ENCODE data around the gene PHLPP1. TPM values are rescaled to one million over a fixed set of nuclear protein-coding genes. Genes with fewer than 3 reads are reported as not detected.
A peak's percentile ranks its signal among the peaks of the same experiment; 100 is the strongest.

Gene PHLPP1
- total RNA-seq, 1 experiment from 2014 or later, result 28.0 TPM

DNA sequence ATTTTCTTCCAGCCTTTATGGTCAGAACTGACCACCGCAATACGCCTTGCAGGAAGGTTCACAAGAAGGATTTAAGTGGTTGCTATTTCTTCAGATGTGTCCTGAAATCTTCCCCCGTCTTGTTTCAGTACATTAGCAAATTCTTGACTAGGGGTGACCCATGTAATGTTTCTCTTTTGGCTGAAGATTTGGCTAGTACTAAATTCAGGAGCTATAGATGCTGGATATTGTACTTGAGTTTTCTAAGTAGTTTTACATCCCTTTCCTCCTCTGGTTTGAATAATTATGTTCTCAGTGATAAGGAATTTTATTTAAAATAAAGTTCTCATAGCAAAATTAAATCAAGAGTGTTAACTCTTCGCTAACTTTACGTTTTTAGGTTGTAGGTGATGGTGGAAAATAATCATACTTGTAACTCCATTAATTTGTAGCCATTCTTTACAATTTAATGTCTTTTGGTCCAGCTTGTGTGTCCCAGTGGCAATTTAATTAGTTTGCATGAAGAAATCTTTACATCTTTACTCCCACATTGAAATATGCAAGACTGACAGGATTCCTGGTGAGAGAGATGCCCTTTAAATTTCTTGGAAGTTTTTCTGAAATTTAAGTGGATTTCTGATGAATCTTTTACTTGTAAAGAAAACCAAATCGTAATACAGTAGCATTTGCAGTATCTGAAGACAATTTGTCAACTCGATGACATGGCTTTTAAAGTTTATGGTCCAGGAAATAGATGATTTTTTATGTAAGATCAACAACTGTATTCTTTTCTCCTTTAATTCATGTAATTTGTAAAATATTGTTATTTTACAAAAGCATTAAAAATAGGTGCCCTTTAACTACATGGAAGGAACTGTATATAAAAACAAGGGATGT is 2.8 kb downstream of the PHLPP1 start:
- no peak for DNase-seq
- peak overlapping the region; percentile 80 for H3K4me3 Mint-ChIP-seq (ENCODE audit: low read depth, unreplicated experiment)
- TF ChIP-seq, protein P1, sequence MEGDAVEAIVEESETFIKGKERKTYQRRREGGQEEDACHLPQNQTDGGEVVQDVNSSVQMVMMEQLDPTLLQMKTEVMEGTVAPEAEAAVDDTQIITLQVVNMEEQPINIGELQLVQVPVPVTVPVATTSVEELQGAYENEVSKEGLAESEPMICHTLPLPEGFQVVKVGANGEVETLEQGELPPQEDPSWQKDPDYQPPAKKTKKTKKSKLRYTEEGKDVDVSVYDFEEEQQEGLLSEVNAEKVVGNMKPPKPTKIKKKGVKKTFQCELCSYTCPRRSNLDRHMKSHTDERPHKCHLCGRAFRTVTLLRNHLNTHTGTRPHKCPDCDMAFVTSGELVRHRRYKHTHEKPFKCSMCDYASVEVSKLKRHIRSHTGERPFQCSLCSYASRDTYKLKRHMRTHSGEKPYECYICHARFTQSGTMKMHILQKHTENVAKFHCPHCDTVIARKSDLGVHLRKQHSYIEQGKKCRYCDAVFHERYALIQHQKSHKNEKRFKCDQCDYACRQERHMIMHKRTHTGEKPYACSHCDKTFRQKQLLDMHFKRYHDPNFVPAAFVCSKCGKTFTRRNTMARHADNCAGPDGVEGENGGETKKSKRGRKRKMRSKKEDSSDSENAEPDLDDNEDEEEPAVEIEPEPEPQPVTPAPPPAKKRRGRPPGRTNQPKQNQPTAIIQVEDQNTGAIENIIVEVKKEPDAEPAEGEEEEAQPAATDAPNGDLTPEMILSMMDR (IDR thresholded peaks at IDR 0.05; ENCODE audit: unreplicated experiment), result no peak
- peak overlapping the region; percentile 86 for H3K27ac Mint-ChIP-seq (ENCODE audit: unreplicated experiment)
- CTCF ChIA-PET, result interaction anchor here (1.5 to 1.6 kb wide), 3 partner anchors 114 to 264 kb away, joined by 3 to 4 read pairs (median 3); no protein-coding TSS in a partner anchor
- TSS peak; percentile 31 for BruUV-seq (replicated peaks)
- peaks cover 22% of the 10 kb centered on the region for H3K4me1 Mint-ChIP-seq (ENCODE audit: low read depth, unreplicated experiment)
- no peaks in the 10 kb centered on the region for H3K9me3 Mint-ChIP-seq (ENCODE audit: low read depth, unreplicated experiment)
- H3K27me3 Mint-ChIP-seq (ENCODE audit: unreplicated experiment), result no peaks in the 10 kb centered on the region
- intact Hi-C loops (cut with micrococcal nuclease; ENCODE audit: unreplicated experiment), result loop anchor here (1.0 to 5.0 kb wide), 8 partner anchors 39 to 391 kb away; partner anchors contain the start of gene TNFRSF11A
- peaks cover 61% of the 10 kb centered on the region for H3K36me3 Mint-ChIP-seq (ENCODE audit: insufficient read depth, unreplicated experiment)

DNA sequence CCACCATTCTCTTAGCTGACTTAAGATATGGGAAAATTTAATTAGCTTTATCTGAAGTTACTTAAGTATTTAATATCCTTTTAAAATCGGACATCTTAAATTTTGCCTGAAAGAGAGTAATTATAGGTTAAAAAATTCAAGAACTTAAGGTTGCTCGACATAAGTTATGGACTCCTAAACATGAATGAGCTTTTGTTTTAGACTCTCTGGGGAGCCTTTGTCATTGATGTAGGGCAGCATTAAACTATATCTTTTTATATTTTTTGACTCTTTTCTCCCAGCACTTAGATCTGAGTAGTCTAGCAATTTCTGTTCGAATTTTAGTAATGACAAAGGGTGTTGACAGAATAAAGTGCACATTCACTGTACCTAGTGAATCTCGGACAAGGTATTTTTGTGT is 4.7 kb downstream of the PHLPP1 start:
- Mint-ChIP-seq H3K36me3 (ENCODE audit: insufficient read depth, unreplicated experiment) (peaks cover 57% of the 10 kb centered on the region), H3K27ac (ENCODE audit: unreplicated experiment) (peak overlapping the region; percentile 86), H3K4me1 (ENCODE audit: low read depth, unreplicated experiment) (peaks cover 38% of the 10 kb centered on the region), H3K9me3 (ENCODE audit: low read depth, unreplicated experiment) (no peaks in the 10 kb centered on the region), H3K27me3 (ENCODE audit: unreplicated experiment) (no peaks in the 10 kb centered on the region), H3K4me3 (ENCODE audit: low read depth, unreplicated experiment) (peak overlapping the region; percentile 80)
- TF ChIP-seq, protein P1 (IDR thresholded peaks at IDR 0.05; ENCODE audit: unreplicated experiment), result no peak
- intact Hi-C loops (cut with micrococcal nuclease; ENCODE audit: unreplicated experiment), result no loop called here
- CTCF ChIA-PET, result interaction anchor here (0.7 to 1.4 kb wide), 3 partner anchors 38 to 238 kb away, joined by 3 to 4 read pairs (median 3); no protein-coding TSS in a partner anchor
- DNase-seq, result no peak
- BruUV-seq (replicated peaks), result no TSS peak

DNA sequence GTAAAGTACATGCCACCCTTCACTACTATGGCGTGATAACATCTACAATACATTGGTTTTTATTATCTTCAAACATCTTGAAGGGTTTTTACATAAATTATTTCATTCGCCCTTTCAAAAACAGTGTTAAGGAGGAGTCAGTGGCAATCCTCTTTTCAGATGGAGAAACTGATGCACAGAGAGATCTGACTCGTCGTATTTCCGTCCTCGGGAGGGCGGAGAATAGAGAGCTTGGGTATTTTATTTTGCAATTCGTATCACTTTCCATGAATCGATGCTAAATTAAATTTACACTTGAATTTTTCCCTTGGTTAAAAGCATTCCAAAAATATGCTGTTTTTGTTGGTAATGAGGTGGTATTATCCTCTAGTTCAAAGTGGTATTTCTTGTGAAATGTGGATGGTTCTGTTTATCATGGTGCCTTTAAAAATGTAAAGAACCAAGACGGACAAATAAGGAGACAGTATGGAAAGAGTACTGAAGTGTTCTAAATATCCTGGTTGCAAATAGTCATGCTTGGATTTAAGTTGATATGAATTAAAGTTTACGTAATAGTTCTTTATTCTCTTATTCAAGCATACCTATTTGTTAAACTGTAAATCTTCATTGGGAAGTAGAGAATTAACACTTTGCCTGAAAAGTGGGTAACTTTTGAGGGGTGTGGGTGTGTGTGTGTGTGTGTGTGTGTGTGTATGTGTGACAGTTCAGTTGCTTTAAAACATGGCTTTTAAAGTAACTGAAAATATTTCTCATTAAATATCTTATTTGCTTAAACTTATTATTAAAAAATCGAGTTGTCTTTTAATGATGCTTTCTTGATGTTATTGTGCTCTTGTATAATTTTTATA is 5.6 kb downstream of the PHLPP1 start:
- BruUV-seq (replicated peaks), result no TSS peak
- Mint-ChIP-seq H3K9me3 (ENCODE audit: low read depth, unreplicated experiment) (no peaks in the 10 kb centered on the region), H3K4me3 (ENCODE audit: low read depth, unreplicated experiment) (peak overlapping the region; percentile 80), H3K27me3 (ENCODE audit: unreplicated experiment) (no peaks in the 10 kb centered on the region), H3K27ac (ENCODE audit: unreplicated experiment) (peak overlapping the region; percentile 86), H3K4me1 (ENCODE audit: low read depth, unreplicated experiment) (peaks cover 42% of the 10 kb centered on the region), H3K36me3 (ENCODE audit: insufficient read depth, unreplicated experiment) (peaks cover 49% of the 10 kb centered on the region)
- intact Hi-C loops (cut with micrococcal nuclease; ENCODE audit: unreplicated experiment), result no loop called here
- TF ChIP-seq, protein P1 (IDR thresholded peaks at IDR 0.05; ENCODE audit: unreplicated experiment), result no peak
- CTCF ChIA-PET, result interaction anchor here (0.7 to 1.4 kb wide), 2 partner anchors 37 to 222 kb away, joined by 3 to 4 read pairs; no protein-coding TSS in a partner anchor
- no peak for DNase-seq

Data from Calu3 (cell line).